ENCODE data around the gene NCL. TPM values are rescaled to one million over a fixed set of nuclear protein-coding genes. Genes with fewer than 3 reads are reported as not detected.

Gene NCL
- polyA plus RNA-seq, 1 of the 3 experiments (the other 2 are of a cell fraction): 256 TPM

- WGBS (ENCODE audit: low lambda C conversion rate): 100% methylated on average over 1 of the region's 1 CpG
- no peak overlapping the region for H3K4me3 ChIP-seq (ENCODE audit: low read depth in 2 of 2, low read length in 1 of 2)
- H3K36me3 ChIP-seq (replicated peaks in 1 of 2; ENCODE audit: control insufficient read depth in 1 of 2, insufficient read depth in 2 of 2, low read length in 1 of 2): no peaks in the 10 kb centered on the region
- H3K4me1 ChIP-seq (ENCODE audit: control insufficient read depth in 1 of 2, insufficient read depth in 2 of 2, low read depth in 1 of 2, low read length in 1 of 2): no peaks in the 10 kb centered on the region
- POLR2A ChIA-PET: no interaction called here
- no peak overlapping the region for H3K4me2 ChIP-seq
- TF ChIP-seq SIN3A (IDR thresholded peaks at IDR 0.05; ENCODE audit: borderline replicate concordance, low read depth, low read length) (no peak), USF2 (IDR thresholded peaks at IDR 0.05; ENCODE audit: borderline replicate concordance, low read depth, low read length) (no peak), TCF12 (IDR thresholded peaks at IDR 0.05) (no peak), ZBTB33 (IDR thresholded peaks at IDR 0.05; ENCODE audit: borderline replicate concordance, low read depth) (no peak), MEF2A (IDR thresholded peaks at IDR 0.05; ENCODE audit: borderline replicate concordance, low read depth) (no peak), MAX (IDR thresholded peaks at IDR 0.05; ENCODE audit: low read depth) (no peak), FOSL2 (IDR thresholded peaks at IDR 0.05; ENCODE audit: borderline replicate concordance, low read depth) (no peak), POLR2AphosphoS5 (IDR thresholded peaks at IDR 0.05; ENCODE audit: low read depth, low read length) (no peak), EP300 (IDR thresholded peaks at IDR 0.05; ENCODE audit: borderline replicate concordance in 1 of 2, low read depth in 1 of 2, low read length in 1 of 2) (no peak), NFIC (IDR thresholded peaks at IDR 0.05; ENCODE audit: borderline replicate concordance) (no peak), RXRA (IDR thresholded peaks at IDR 0.05; ENCODE audit: borderline replicate concordance, low read depth) (no peak)
- H3K9me2 ChIP-seq: no peaks in the 10 kb centered on the region
- H2AFZ ChIP-seq (ENCODE audit: low read depth): no peak overlapping the region
- no peak overlapping the region for H3K27ac ChIP-seq (ENCODE audit: low read depth in 2 of 2, low read length in 1 of 2)
- no peaks in the 10 kb centered on the region for H3K9me3 ChIP-seq
- H3F3A ChIP-seq (replicated peaks; ENCODE audit: insufficient read depth): no peaks in the 10 kb centered on the region
- no peak overlapping the region for H3K9ac ChIP-seq
- no peaks in the 10 kb centered on the region for H3K27me3 ChIP-seq (ENCODE audit: insufficient read depth)
- no peak for DNase-seq
- H4K20me1 ChIP-seq (ENCODE audit: insufficient read depth): no peaks in the 10 kb centered on the region
- CTCF ChIA-PET: interaction anchor here (2.7 to 4.7 kb wide), 2 partner anchors 15 to 60 kb away, joined by 7 to 27 read pairs; no protein-coding TSS in a partner anchor
- no peaks in the 10 kb centered on the region for H3K79me2 ChIP-seq (ENCODE audit: insufficient read depth)
Observed at GRCh38 chr2:231497651-231498050, 33.4 kb upstream of the NCL start.

- no peak overlapping the region for H3K9ac ChIP-seq
- DNase-seq: no peak
- no peak overlapping the region for H3K27ac ChIP-seq (ENCODE audit: low read depth in 2 of 2, low read length in 1 of 2)
- H3K4me3 ChIP-seq (ENCODE audit: low read depth in 2 of 2, low read length in 1 of 2): no peak overlapping the region
- 72% methylated on average over 3 of the region's 3 CpGs for WGBS (ENCODE audit: low lambda C conversion rate)
- no peaks in the 10 kb centered on the region for H3K36me3 ChIP-seq (replicated peaks in 1 of 2; ENCODE audit: control insufficient read depth in 1 of 2, insufficient read depth in 2 of 2, low read length in 1 of 2)
- no peaks in the 10 kb centered on the region for H3K79me2 ChIP-seq (ENCODE audit: insufficient read depth)
- H3K9me2 ChIP-seq: no peaks in the 10 kb centered on the region
- no peaks in the 10 kb centered on the region for H3K4me1 ChIP-seq (ENCODE audit: control insufficient read depth in 1 of 2, insufficient read depth in 2 of 2, low read depth in 1 of 2, low read length in 1 of 2)
- no peaks in the 10 kb centered on the region for H3F3A ChIP-seq (replicated peaks; ENCODE audit: insufficient read depth)
- H3K27me3 ChIP-seq (ENCODE audit: insufficient read depth): no peaks in the 10 kb centered on the region
- no peaks in the 10 kb centered on the region for H4K20me1 ChIP-seq (ENCODE audit: insufficient read depth)
- ChIA-PET POLR2A (no interaction called here), CTCF (no interaction called here)
- no peak overlapping the region for H2AFZ ChIP-seq (ENCODE audit: low read depth)
- no peak overlapping the region for H3K4me2 ChIP-seq
- no peaks in the 10 kb centered on the region for H3K9me3 ChIP-seq
- TF ChIP-seq TAF1 (IDR thresholded peaks at IDR 0.05; ENCODE audit: borderline replicate concordance, low read depth, low read length) (no peak), CHD2 (IDR thresholded peaks at IDR 0.05; ENCODE audit: low read length, partially characterized antibody) (no peak), SIN3A (IDR thresholded peaks at IDR 0.05; ENCODE audit: borderline replicate concordance, low read depth, low read length) (no peak), NFIC (IDR thresholded peaks at IDR 0.05; ENCODE audit: borderline replicate concordance) (no peak), FOXM1 (IDR thresholded peaks at IDR 0.05; ENCODE audit: low read depth) (no peak), RXRA (IDR thresholded peaks at IDR 0.05; ENCODE audit: borderline replicate concordance, low read depth) (no peak), MAX (IDR thresholded peaks at IDR 0.05; ENCODE audit: low read depth) (no peak), TCF12 (IDR thresholded peaks at IDR 0.05) (no peak), FOSL2 (IDR thresholded peaks at IDR 0.05; ENCODE audit: borderline replicate concordance, low read depth) (no peak)
- TF ChIP-seq, protein P1, sequence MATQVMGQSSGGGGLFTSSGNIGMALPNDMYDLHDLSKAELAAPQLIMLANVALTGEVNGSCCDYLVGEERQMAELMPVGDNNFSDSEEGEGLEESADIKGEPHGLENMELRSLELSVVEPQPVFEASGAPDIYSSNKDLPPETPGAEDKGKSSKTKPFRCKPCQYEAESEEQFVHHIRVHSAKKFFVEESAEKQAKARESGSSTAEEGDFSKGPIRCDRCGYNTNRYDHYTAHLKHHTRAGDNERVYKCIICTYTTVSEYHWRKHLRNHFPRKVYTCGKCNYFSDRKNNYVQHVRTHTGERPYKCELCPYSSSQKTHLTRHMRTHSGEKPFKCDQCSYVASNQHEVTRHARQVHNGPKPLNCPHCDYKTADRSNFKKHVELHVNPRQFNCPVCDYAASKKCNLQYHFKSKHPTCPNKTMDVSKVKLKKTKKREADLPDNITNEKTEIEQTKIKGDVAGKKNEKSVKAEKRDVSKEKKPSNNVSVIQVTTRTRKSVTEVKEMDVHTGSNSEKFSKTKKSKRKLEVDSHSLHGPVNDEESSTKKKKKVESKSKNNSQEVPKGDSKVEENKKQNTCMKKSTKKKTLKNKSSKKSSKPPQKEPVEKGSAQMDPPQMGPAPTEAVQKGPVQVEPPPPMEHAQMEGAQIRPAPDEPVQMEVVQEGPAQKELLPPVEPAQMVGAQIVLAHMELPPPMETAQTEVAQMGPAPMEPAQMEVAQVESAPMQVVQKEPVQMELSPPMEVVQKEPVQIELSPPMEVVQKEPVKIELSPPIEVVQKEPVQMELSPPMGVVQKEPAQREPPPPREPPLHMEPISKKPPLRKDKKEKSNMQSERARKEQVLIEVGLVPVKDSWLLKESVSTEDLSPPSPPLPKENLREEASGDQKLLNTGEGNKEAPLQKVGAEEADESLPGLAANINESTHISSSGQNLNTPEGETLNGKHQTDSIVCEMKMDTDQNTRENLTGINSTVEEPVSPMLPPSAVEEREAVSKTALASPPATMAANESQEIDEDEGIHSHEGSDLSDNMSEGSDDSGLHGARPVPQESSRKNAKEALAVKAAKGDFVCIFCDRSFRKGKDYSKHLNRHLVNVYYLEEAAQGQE (IDR thresholded peaks at IDR 0.05; ENCODE audit: low read depth, low read length): no peak
- TF ChIP-seq, protein P2, sequence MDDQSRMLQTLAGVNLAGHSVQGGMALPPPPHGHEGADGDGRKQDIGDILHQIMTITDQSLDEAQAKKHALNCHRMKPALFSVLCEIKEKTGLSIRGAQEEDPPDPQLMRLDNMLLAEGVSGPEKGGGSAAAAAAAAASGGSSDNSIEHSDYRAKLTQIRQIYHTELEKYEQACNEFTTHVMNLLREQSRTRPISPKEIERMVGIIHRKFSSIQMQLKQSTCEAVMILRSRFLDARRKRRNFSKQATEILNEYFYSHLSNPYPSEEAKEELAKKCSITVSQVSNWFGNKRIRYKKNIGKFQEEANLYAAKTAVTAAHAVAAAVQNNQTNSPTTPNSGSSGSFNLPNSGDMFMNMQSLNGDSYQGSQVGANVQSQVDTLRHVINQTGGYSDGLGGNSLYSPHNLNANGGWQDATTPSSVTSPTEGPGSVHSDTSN (IDR thresholded peaks at IDR 0.05): no peak
Observed at GRCh38 chr2:231494669-231495068, 30.4 kb upstream of the NCL start.
